Left ventricle myocardium inferior (tissue), 1 donor: ENCODE data around the gene MRTO4. TPM values are rescaled to one million over a fixed set of nuclear protein-coding genes. Genes with fewer than 3 reads are reported as not detected.
"Not testable (repeated sequence)": the region's sequence is repeated elsewhere in the genome, so short reads cannot be mapped to it uniquely, and the experiment has no call there.

Experiments used
- DNase-seq: peaks from one replicate; pipeline ENCODE4 v3.0.0-alpha.2; 2020
- H3K27ac ChIP-seq: fragments of 200-600 bp; replicated peaks from 2 replicates; pipeline ENCODE4 v1.8.0; 2021
- H3K27me3 ChIP-seq: fragments of 200-600 bp; 2 replicates; pipeline ENCODE4 v1.8.0; 2021; ENCODE audit warnings: low read depth
- H3K36me3 ChIP-seq: fragments of 200-600 bp; 2 replicates; pipeline ENCODE4 v1.8.0; 2021
- H3K4me1 ChIP-seq: fragments of 200-600 bp; 2 replicates; pipeline ENCODE4 v1.8.0; 2021
- H3K4me3 ChIP-seq: fragments of 200-600 bp; 2 replicates; pipeline ENCODE4 v1.8.0; 2021; ENCODE audit warnings: mild to moderate bottlenecking, moderate library complexity
- H3K9me3 ChIP-seq: fragments of 200-600 bp; replicated peaks from 2 replicates; pipeline ENCODE4 v1.8.0; 2021
- intact Hi-C: fragments of 100-400 bp; cut with micrococcal nuclease; formaldehyde crosslinking; loops from one replicate; pipeline ENCODE4 v1.11.0; 2022
- total RNA-seq: library from RNA; stranded (reverse); fragmentation: NEBNext Ultra II Directional; extraction: Animal tissue kit (Norgen Biotek cat#: 25700); gene quantifications from one replicate; pipeline ENCODE4 v1.2.1, GENCODE V29; 2021
- TF ChIP-seq, protein P1 (sequence below): fragments of 200-600 bp; IDR thresholded peaks from 2 replicates; pipeline ENCODE4 v1.8.0; 2021; ENCODE audit warnings: antibody characterized with exemption, mild to moderate bottlenecking, borderline replicate concordance
- donor health status: DM: no; HTN: yes; CAD: no; lungs with severe emphysema.

MRTO4 gene
- total RNA-seq, 1 donor from 2014 or later, result 10.0 TPM

DNA sequence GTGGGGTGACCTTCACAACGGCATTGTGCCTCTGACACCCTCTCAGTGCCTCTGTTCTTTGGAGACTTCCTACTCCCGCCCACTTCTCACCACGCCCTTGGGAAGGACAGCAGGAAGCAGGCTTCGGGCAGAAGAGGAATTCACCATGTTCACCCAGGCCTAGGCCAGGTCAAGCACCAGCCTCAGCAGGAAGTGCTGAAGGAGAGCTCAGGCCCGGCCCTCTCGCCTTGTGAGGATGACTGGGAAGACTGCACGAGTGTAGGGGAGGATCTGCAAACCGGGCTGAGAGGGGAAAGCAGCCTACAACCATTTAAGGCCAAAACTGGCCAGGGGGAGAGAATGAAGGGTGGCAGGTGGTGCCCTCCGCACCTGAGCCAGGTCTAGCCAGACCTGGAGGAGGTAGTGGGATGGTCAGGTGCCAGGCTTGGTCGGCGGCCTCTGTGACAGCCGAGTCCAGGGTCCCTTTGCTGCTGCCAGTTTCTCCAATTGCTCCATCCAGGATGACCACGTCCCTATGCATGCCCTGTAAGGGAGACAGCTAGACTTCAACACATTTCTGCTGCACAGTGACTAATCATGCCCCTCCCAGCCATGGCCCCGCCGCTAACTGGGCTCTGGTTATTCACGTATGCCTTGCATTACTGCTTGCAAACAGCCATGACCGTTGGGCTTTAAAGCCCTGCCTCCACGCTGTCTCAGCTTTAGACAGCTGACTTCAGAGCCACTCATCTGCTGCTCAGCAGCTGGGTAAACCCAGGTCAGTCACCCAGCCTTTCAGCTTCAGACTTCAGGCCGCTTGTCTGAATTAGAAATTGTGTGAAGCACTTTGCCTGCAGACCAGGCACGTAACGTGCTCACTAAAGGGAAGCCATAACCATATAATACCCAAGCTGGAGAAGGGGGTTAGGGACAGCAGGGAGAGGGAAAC is 8.9 kb downstream of the MRTO4 start:
- intact Hi-C loops, result no loop called here
- DNase-seq, result no peak
- Histone ChIP-seq H3K4me3 (no peak overlapping the region), H3K27me3 (no peaks in the 10 kb centered on the region), H3K36me3 (peaks cover 46% of the 10 kb centered on the region), H3K27ac (no peak overlapping the region), H3K9me3 (no peaks in the 10 kb centered on the region), H3K4me1 (peaks cover 6% of the 10 kb centered on the region)
- TF ChIP-seq, protein P1, sequence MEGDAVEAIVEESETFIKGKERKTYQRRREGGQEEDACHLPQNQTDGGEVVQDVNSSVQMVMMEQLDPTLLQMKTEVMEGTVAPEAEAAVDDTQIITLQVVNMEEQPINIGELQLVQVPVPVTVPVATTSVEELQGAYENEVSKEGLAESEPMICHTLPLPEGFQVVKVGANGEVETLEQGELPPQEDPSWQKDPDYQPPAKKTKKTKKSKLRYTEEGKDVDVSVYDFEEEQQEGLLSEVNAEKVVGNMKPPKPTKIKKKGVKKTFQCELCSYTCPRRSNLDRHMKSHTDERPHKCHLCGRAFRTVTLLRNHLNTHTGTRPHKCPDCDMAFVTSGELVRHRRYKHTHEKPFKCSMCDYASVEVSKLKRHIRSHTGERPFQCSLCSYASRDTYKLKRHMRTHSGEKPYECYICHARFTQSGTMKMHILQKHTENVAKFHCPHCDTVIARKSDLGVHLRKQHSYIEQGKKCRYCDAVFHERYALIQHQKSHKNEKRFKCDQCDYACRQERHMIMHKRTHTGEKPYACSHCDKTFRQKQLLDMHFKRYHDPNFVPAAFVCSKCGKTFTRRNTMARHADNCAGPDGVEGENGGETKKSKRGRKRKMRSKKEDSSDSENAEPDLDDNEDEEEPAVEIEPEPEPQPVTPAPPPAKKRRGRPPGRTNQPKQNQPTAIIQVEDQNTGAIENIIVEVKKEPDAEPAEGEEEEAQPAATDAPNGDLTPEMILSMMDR, result no peak

DNA sequence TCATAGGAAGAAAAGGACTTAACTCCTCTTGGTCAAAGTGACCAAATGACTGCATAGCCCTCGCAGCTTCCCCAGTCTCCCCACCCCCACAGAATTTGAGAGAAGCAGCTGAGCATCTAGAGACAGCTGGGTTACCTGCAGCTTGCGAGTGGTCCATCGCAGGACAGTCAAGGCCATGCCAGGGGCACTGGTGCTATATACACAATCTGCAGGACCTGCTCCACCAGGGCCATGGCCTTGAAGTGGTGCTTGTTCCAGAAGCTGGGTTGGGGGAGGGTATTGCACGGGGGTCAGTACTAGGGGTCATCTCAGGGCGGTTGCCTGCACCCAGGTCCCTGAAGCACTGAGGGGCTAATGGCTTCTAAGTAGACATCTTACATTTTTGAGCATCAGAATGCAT is 10.4 kb downstream of the MRTO4 start:
- TF ChIP-seq, protein P1, result no peak
- Histone ChIP-seq H3K36me3 (peaks cover 32% of the 10 kb centered on the region), H3K27ac (no peak overlapping the region), H3K27me3 (no peaks in the 10 kb centered on the region), H3K4me3 (no peak overlapping the region), H3K4me1 (peaks cover 5% of the 10 kb centered on the region), H3K9me3 (no peaks in the 10 kb centered on the region)
- no peak for DNase-seq
- intact Hi-C loops, result no loop called here

DNA sequence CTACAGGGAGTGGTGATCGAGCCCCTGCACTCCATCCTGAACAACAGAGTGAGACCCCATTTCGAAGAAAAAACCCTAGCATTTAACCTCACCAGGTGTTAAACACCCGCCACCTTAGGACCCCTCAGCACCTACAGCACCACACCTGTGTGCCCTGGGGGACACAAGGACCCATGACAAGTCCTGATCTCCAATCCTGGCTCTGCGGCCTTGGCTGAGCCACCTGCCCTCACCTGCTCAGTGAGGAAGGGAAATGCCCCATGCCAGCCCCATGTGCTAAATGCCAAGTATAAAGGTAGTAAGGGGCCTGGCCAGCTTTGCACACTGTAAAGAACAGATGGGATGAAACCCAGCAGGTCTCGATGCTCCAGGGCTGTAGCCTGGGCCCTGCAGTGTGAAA is 11.1 kb downstream of the MRTO4 start:
- no peaks in the 10 kb centered on the region for H3K9me3 ChIP-seq
- no peaks in the 10 kb centered on the region for H3K4me1 ChIP-seq
- TF ChIP-seq, protein P1, result no peak
- H3K4me3 ChIP-seq, result no peak overlapping the region
- H3K27ac ChIP-seq, result no peak overlapping the region
- no peaks in the 10 kb centered on the region for H3K27me3 ChIP-seq
- intact Hi-C loops, result no loop called here
- peaks cover 25% of the 10 kb centered on the region for H3K36me3 ChIP-seq
- DNase-seq, result no peak

DNA sequence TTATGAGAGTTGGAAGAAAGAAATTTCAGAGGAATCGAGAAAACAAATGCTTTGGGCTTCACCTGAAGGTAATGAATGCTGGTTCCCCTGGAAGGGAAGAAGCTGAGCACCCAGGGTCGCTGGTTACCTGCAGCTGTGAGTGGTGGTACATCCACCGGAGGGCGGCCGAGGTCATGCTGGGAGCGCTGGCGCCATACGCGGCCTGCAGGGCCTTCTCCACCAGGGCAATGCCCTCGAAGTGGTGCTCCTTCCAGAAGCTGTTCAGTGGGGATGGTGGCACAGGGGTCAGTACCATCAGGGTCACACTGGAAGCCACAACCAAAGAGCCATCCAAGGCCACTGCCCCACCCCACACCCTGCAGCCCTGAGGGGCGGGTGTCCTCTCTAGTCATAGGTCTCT is 16.8 kb downstream of the MRTO4 start:
- no peak overlapping the region for H3K4me3 ChIP-seq
- no peaks in the 10 kb centered on the region for H3K9me3 ChIP-seq
- no peak for DNase-seq
- intact Hi-C loops, result no loop called here
- H3K27ac ChIP-seq, result no peak overlapping the region
- no peaks in the 10 kb centered on the region for H3K36me3 ChIP-seq
- H3K27me3 ChIP-seq, result peaks cover 6% of the 10 kb centered on the region
- TF ChIP-seq, protein P1, result no peak
- H3K4me1 ChIP-seq, result no peaks in the 10 kb centered on the region

DNA sequence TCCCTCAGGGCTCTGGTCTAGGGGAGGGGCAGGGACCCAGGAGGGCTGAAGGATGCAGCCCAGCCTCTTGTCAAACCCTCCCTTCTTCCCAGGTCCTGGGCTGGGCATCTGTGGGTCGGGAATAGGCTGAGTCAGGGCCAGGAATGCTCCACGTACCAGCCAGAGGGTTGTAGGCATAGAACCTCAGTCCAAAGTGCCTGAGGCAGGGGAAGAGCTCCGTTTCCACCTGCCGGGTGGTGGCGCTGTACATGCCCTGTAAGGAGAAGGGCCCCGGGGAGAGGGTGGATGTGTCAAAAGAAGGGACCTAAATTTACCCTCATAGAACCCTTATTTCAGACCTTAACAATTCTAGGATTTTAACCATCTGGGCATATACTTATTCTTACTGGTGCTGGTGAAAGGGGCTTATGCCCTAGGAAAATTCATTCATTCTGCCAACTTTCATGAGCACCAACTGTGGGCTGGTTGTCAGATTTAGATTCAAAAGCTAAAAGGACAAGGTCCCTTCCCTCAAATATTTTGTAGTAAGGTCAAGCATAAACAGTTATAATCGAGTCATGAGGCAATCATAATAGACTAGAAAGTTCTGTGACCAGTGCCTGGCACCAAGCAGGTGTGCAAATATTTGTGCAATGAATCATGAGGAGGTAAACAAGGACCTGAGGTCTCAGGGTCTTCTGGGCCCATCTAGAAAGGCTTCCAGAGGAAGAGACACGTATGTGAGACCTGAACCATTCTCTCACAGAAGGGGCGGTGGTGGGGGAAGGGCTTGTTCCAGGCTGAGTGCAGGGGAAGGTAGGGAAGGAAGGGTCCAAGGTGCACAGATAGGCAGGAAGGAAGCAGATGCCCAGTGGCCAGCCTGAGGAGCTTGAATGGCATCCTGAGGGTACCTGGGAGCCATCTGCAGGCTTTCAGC is 18.1 kb downstream of the MRTO4 start:
- H3K9me3 ChIP-seq, H3K27ac ChIP-seq, H3K36me3 ChIP-seq, H3K4me3 ChIP-seq, H3K4me1 ChIP-seq, DNase-seq, intact Hi-C loops: not testable (repeated sequence)
- H3K27me3 ChIP-seq, result peaks cover 18% of the 10 kb centered on the region

DNA sequence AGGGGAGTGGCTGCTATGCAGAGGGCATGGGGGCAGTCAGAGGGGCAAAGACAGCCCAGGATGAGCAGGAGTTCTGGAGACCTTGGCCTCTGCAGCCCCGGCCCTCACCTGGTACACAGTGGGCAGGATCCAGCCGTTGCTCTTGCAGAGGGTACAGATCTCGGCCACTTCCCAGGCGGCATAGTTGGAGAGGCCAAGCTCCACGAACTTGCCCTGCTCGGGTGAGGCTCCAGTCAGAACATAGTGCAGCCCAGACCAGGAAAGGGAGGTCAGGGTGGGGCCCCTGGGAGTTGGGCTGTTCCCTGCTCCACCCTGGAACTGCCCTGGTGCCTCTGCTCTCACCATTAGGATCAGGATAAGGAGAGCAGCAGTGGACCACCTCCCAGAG is 18.7 kb downstream of the MRTO4 start:
- DNase-seq, H3K36me3 ChIP-seq, intact Hi-C loops, H3K4me3 ChIP-seq, H3K27ac ChIP-seq, H3K4me1 ChIP-seq: not testable (repeated sequence)
- H3K27me3 ChIP-seq, result peaks cover 19% of the 10 kb centered on the region
- peaks cover 11% of the 10 kb centered on the region for H3K9me3 ChIP-seq
